Calu3 (cell line): ENCODE results near the gene CHKA. TPM values are rescaled to one million over a fixed set of nuclear protein-coding genes. Genes with fewer than 3 reads are reported as not detected.

Experiments used
- BruUV-seq: library from RNA; stranded (reverse); fragments of 400-500 nt; replicated peaks from 2 replicates; lab custom pipeline; 2021; lab: Mats Ljungman, UMichigan
- CTCF ChIA-PET: fragments of 300-600 bp; sonication (Branson Sonifier 250); formaldehyde crosslinking; loops from one replicate; lab custom pipeline; 2022; ENCODE audit warnings: antibody characterized with exemption; lab: Charles Lee
- DNase-seq: peaks from one replicate; pipeline ENCODE4 v3.0.0; 2022
- H3K27ac Mint-ChIP-seq: one replicate; pipeline ENCODE4 v1.8.0; 2022; ENCODE audit warnings: mixed read lengths; ENCODE audit not compliant: unreplicated experiment
- H3K27me3 Mint-ChIP-seq: one replicate; pipeline ENCODE4 v1.8.0; 2022; ENCODE audit warnings: mixed read lengths; ENCODE audit not compliant: unreplicated experiment
- H3K36me3 Mint-ChIP-seq: one replicate; pipeline ENCODE4 v1.8.0; 2022; ENCODE audit warnings: mild to moderate bottlenecking, moderate library complexity, mixed read lengths; ENCODE audit not compliant: insufficient read depth, unreplicated experiment
- H3K4me1 Mint-ChIP-seq: one replicate; pipeline ENCODE4 v1.8.0; 2022; ENCODE audit warnings: mild to moderate bottlenecking, low read depth, mixed read lengths; ENCODE audit not compliant: unreplicated experiment
- H3K4me3 Mint-ChIP-seq: one replicate; pipeline ENCODE4 v1.8.0; 2022; ENCODE audit warnings: mild to moderate bottlenecking, low read depth, moderate library complexity, mixed read lengths; ENCODE audit not compliant: unreplicated experiment
- H3K9me3 Mint-ChIP-seq: one replicate; pipeline ENCODE4 v1.8.0; 2022; ENCODE audit warnings: low read depth, mixed read lengths; ENCODE audit not compliant: unreplicated experiment
- CTCF ChIP-seq: fragments of 200-600 bp; IDR thresholded peaks from one replicate; pipeline ENCODE4 v1.8.0; 2022; ENCODE audit warnings: antibody characterized with exemption; ENCODE audit not compliant: unreplicated experiment
- intact Hi-C: fragments of 100-400 bp; cut with micrococcal nuclease; formaldehyde crosslinking; loops from one replicate; pipeline ENCODE4 v1.10.0; 2022; ENCODE audit not compliant: unreplicated experiment
- total RNA-seq: library from RNA; stranded (reverse); gene quantifications from 2 replicates; pipeline ENCODE4 v1.2.3, GENCODE V29; 2022

Gene CHKA
- total RNA-seq, 1 experiment from 2014 or later, result 104 TPM

GRCh38 chr11:68047437-68048290, 73.5 kb downstream of the CHKA start:
- no peaks in the 10 kb centered on the region for H3K9me3 Mint-ChIP-seq
- peaks cover 34% of the 10 kb centered on the region for H3K36me3 Mint-ChIP-seq
- intact Hi-C loops, result no loop called here
- H3K27ac Mint-ChIP-seq, result no peak overlapping the region
- no TSS peak for BruUV-seq
- TF ChIP-seq CTCF, result no peak
- no peaks in the 10 kb centered on the region for H3K27me3 Mint-ChIP-seq
- DNase-seq, result no peak
- CTCF ChIA-PET, result interaction anchor here (0.6 kb wide), 1 partner anchor 514 kb away, joined by 3 read pairs; no protein-coding TSS in a partner anchor
- no peak overlapping the region for H3K4me3 Mint-ChIP-seq
- no peaks in the 10 kb centered on the region for H3K4me1 Mint-ChIP-seq

- Mint-ChIP-seq H3K4me3 (no peak overlapping the region), H3K27ac (no peak overlapping the region), H3K4me1 (peaks cover 8% of the 10 kb centered on the region), H3K36me3 (peaks cover 12% of the 10 kb centered on the region), H3K27me3 (no peaks in the 10 kb centered on the region), H3K9me3 (no peaks in the 10 kb centered on the region)
- BruUV-seq, result no TSS peak
- intact Hi-C loops, result no loop called here
- DNase-seq, result no peak
- TF ChIP-seq CTCF, result no peak
- CTCF ChIA-PET, result no interaction called here
Observed at GRCh38 chr11:68044898-68045351, 76.3 kb downstream of the CHKA start.

- H3K9me3 Mint-ChIP-seq, result no peaks in the 10 kb centered on the region
- no peak for TF ChIP-seq CTCF
- intact Hi-C loops, result no loop called here
- H3K27me3 Mint-ChIP-seq, result no peaks in the 10 kb centered on the region
- H3K36me3 Mint-ChIP-seq, result peaks cover 8% of the 10 kb centered on the region
- BruUV-seq, result no TSS peak
- CTCF ChIA-PET, result no interaction called here
- no peak for DNase-seq
- peaks cover 10% of the 10 kb centered on the region for H3K4me1 Mint-ChIP-seq
- H3K27ac Mint-ChIP-seq, result no peak overlapping the region
- no peak overlapping the region for H3K4me3 Mint-ChIP-seq
Observed at GRCh38 chr11:68044145-68044813, 76.9 kb downstream of the CHKA start.

- Mint-ChIP-seq H3K27me3 (no peaks in the 10 kb centered on the region), H3K36me3 (peaks cover 12% of the 10 kb centered on the region), H3K9me3 (no peaks in the 10 kb centered on the region), H3K4me1 (peaks cover 10% of the 10 kb centered on the region), H3K4me3 (no peak overlapping the region), H3K27ac (no peak overlapping the region)
- intact Hi-C loops, result no loop called here
- CTCF ChIA-PET, result no interaction called here
- no peak for DNase-seq
- no TSS peak for BruUV-seq
- no peak for TF ChIP-seq CTCF
Observed at GRCh38 chr11:68043349-68044144, 77.6 kb downstream of the CHKA start.
